Ascending aorta (tissue), 2 donors: ENCODE measurements around the gene LRRC25. TPM values are rescaled to one million over a fixed set of nuclear protein-coding genes. Genes with fewer than 3 reads are reported as not detected.

ENCODE experiments used
- DNase-seq, 2 donors: peaks; one replicate each; pipeline ENCODE4 v3.0.0-alpha.2; 2019; ENCODE audit warnings: low spot score in 2 of 2
- H3K27ac ChIP-seq, 2 donors: fragments of 200-600 bp; sonication (generic); one replicate each; pipeline ENCODE4 v1.5.1; 2016 to 2017; ENCODE audit warnings: mild to moderate bottlenecking in 1 of 2
- H3K27me3 ChIP-seq: fragments of 200-600 bp; sonication (generic); one replicate; pipeline ENCODE4 v1.5.1; 2017
- H3K36me3 ChIP-seq, 2 donors: fragments of 200-600 bp; sonication (generic); one replicate each; pipeline ENCODE4 v1.5.1; 2016
- H3K4me1 ChIP-seq, 2 donors: fragments of 200-600 bp; sonication (generic); one replicate each; pipeline ENCODE4 v1.5.1; 2016 to 2017; ENCODE audit warnings: mild to moderate bottlenecking in 1 of 2
- H3K4me3 ChIP-seq, 2 donors: fragments of 200-600 bp; sonication (generic); one replicate each; pipeline ENCODE4 v1.5.1; 2016 to 2017; ENCODE audit warnings: mild to moderate bottlenecking in 1 of 2
- H3K9me3 ChIP-seq, 2 donors: fragments of 200-600 bp; sonication (generic); one replicate each; pipeline ENCODE4 v1.5.1; 2016
- intact Hi-C: fragments of 100-400 bp; cut with DNase I; formaldehyde crosslinking; loops from one replicate; pipeline ENCODE4 v1.15.1; 2023
- total RNA-seq: library from RNA; depleted of rRNA; stranded (reverse); fragments of >200 nt; gene quantifications from one replicate; pipeline ENCODE4 v1.1.0, GENCODE V29; 2016
- TF ChIP-seq, protein P1 (sequence below), 3 experiments: fragments of 200-600 bp in 2 of 3; fragments of 450-650 bp in 1 of 3; sonication (generic) in 2 of 3; IDR thresholded peaks; one replicate each; pipeline ENCODE4 v1.5.1; 2016 to 2019; ENCODE audit warnings: antibody characterized with exemption in 3 of 3, mild to moderate bottlenecking in 1 of 3, moderate library complexity in 1 of 3

LRRC25 gene
- total RNA-seq, 1 donor from 2014 or later: 6.9 TPM

- TF ChIP-seq, protein P1, sequence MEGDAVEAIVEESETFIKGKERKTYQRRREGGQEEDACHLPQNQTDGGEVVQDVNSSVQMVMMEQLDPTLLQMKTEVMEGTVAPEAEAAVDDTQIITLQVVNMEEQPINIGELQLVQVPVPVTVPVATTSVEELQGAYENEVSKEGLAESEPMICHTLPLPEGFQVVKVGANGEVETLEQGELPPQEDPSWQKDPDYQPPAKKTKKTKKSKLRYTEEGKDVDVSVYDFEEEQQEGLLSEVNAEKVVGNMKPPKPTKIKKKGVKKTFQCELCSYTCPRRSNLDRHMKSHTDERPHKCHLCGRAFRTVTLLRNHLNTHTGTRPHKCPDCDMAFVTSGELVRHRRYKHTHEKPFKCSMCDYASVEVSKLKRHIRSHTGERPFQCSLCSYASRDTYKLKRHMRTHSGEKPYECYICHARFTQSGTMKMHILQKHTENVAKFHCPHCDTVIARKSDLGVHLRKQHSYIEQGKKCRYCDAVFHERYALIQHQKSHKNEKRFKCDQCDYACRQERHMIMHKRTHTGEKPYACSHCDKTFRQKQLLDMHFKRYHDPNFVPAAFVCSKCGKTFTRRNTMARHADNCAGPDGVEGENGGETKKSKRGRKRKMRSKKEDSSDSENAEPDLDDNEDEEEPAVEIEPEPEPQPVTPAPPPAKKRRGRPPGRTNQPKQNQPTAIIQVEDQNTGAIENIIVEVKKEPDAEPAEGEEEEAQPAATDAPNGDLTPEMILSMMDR (IDR thresholded peaks at IDR 0.05): peak in 1 of 3 experiments; percentile 11
- H3K27ac ChIP-seq: peak overlapping the region; percentile 65 to 86
- H3K36me3 ChIP-seq: peaks cover 3 to 14% of the 10 kb centered on the region in 2 donors
- intact Hi-C loops: loop anchor here (2.0 kb wide), 1 partner anchor 18 kb away; the partner anchor contains the start of gene SSBP4
- peak in 1 of 2 donors; percentile 89 for DNase-seq
- H3K4me3 ChIP-seq: peak overlapping the region; percentile 64 to 73
- peaks cover 16 to 36% of the 10 kb centered on the region in 2 donors for H3K4me1 ChIP-seq
- H3K9me3 ChIP-seq: no peaks in the 10 kb centered on the region
- H3K27me3 ChIP-seq: no peaks in the 10 kb centered on the region
Measured at GRCh38 chr19:18436671-18437490, 39.5 kb upstream of the LRRC25 start.

- intact Hi-C loops: loop anchor here (2.0 kb wide), 1 partner anchor 17 kb away; the partner anchor contains the start of gene SSBP4
- Histone ChIP-seq H3K4me3 (peak overlapping the region in 1 of 2 donors; percentile 73), H3K27me3 (no peaks in the 10 kb centered on the region), H3K4me1 (peaks cover 16 to 36% of the 10 kb centered on the region in 2 donors), H3K27ac (peak overlapping the region in 1 of 2 donors; percentile 65), H3K9me3 (no peaks in the 10 kb centered on the region), H3K36me3 (peaks cover 3 to 14% of the 10 kb centered on the region in 2 donors)
- TF ChIP-seq, protein P1 (IDR thresholded peaks at IDR 0.05): no peak
- DNase-seq: no peak
Measured at GRCh38 chr19:18435842-18436670, 38.6 kb upstream of the LRRC25 start.

DNA sequence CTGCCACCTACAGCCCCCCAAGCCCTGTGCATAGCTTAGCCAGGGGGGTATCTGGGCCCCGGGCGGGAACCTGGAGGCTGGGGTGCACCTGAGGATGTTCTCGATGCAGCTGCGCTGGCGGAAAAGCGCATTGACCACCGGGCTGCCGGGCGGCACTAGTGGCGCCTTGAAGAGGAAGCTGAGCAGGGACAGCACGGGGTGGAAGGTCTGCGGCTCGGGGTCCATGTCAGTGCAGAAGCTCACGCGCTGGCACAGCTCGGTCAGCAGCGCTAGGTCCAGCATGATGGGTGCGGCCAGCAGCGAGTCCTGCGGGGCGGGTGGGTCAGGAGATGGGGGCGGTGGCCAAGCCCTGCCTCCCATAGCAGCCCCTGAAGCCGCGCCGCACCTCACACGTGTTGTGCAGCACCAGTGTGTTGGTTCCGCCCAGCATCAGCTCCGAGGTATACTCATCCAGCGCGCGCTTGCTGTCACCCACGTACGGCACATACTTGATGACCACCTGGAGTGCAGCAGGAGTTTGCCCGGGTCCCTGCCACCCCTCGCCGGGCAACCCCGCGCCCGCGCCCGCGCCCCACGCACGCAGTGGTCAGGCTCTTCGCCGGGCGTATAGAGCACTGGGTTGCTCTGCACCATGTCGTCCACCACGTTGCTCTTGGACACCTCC, 37.9 kb upstream of the LRRC25 start:
- no peak for DNase-seq
- H3K4me1 ChIP-seq: peaks cover 16 to 36% of the 10 kb centered on the region in 2 donors

GRCh38 chr19:18434411-18435175, 37.2 kb upstream of the LRRC25 start:
- H3K9me3 ChIP-seq: no peaks in the 10 kb centered on the region
- H3K27me3 ChIP-seq: no peaks in the 10 kb centered on the region
- TF ChIP-seq, protein P1 (IDR thresholded peaks at IDR 0.05): no peak
- H3K36me3 ChIP-seq: peaks cover 3 to 14% of the 10 kb centered on the region in 2 donors
- peaks cover 19 to 39% of the 10 kb centered on the region in 2 donors for H3K4me1 ChIP-seq
- intact Hi-C loops: no loop called here
- DNase-seq: no peak
- H3K27ac ChIP-seq: peak overlapping the region in 1 of 2 donors; percentile 11
- peak overlapping the region in 1 of 2 donors; percentile 60 for H3K4me3 ChIP-seq

More for the DNA sequence above, 37.9 kb upstream of the LRRC25 start:
- Histone ChIP-seq H3K27me3 (no peaks in the 10 kb centered on the region), H3K4me3 (no peak overlapping the region), H3K27ac (no peak overlapping the region), H3K36me3 (peaks cover 3 to 14% of the 10 kb centered on the region in 2 donors), H3K9me3 (no peaks in the 10 kb centered on the region)
- TF ChIP-seq, protein P1 (IDR thresholded peaks at IDR 0.05): no peak
- intact Hi-C loops: no loop called here
